HepG2 (cell line): Measurements from ENCODE around the gene PRUNE1. TPM values are rescaled to one million over a fixed set of nuclear protein-coding genes. Genes with fewer than 3 reads are reported as not detected.

ENCODE experiments used
- ATRX ChIP-seq: sonication (generic); formaldehyde crosslinking; IDR thresholded peaks from 2 replicates; pipeline ENCODE4 v1.4.0; 2020; ENCODE audit warnings: missing genetic modification reagents, borderline replicate concordance
- BHLHE40 ChIP-seq: IDR thresholded peaks from 2 replicates; pipeline ENCODE4 v1.6.1; 2011; ENCODE audit warnings: low read length, improper control_type of control experiment
- JDP2 ChIP-seq: sonication (generic); formaldehyde crosslinking; IDR thresholded peaks from 2 replicates; pipeline ENCODE4 v1.8.1; 2022; ENCODE audit warnings: missing genetic modification reagents, borderline replicate concordance
- POLR2AphosphoS2 ChIP-seq: IDR thresholded peaks from 2 replicates; pipeline ENCODE4 v1.6.1; 2011; ENCODE audit warnings: low read depth, low read length, improper control_type of control experiment
- RXRB ChIP-seq: IDR thresholded peaks from 2 replicates; pipeline ENCODE4 v1.6.1; 2016; ENCODE audit warnings: borderline replicate concordance, missing genetic modification reagents, missing compliant biosample characterization
- SMAD3 ChIP-seq: sonication (generic); formaldehyde crosslinking; IDR thresholded peaks from 2 replicates; pipeline ENCODE4 v1.4.0; 2020; ENCODE audit warnings: missing genetic modification reagents
- SMARCE1 ChIP-seq: fragments of 450-650 bp; IDR thresholded peaks from 2 replicates; pipeline ENCODE4 v1.6.1; 2017; ENCODE audit warnings: borderline replicate concordance
- XRCC5 ChIP-seq: fragments of 200-400 bp; formaldehyde crosslinking; optimal IDR thresholded peaks from 2 replicates; pipeline ENCODE3; 2017; ENCODE audit warnings: mild to moderate bottlenecking, low read length
- YY1 ChIP-seq: IDR thresholded peaks from 2 replicates; pipeline ENCODE4 v1.6.1; 2011; ENCODE audit warnings: low read length, low read depth, moderate library complexity, mild to moderate bottlenecking; ENCODE audit not compliant: insufficient read depth, insufficient replicate concordance
- ZC3H4 ChIP-seq: sonication (generic); formaldehyde crosslinking; IDR thresholded peaks from 2 replicates; pipeline ENCODE4 v1.4.0; 2020; ENCODE audit warnings: missing genetic modification reagents, borderline replicate concordance
- ZFX ChIP-seq: sonication (generic); formaldehyde crosslinking; IDR thresholded peaks from 2 replicates; pipeline ENCODE4 v1.4.0; 2020; ENCODE audit warnings: mild to moderate bottlenecking, low read depth, missing genetic modification reagents, moderate library complexity
- ZNF101 ChIP-seq: sonication (generic); formaldehyde crosslinking; IDR thresholded peaks from 2 replicates; pipeline ENCODE4 v1.4.0; 2020; ENCODE audit warnings: mild to moderate bottlenecking, low read depth, missing genetic modification reagents, borderline replicate concordance
- ZNF326 ChIP-seq: sonication (generic); formaldehyde crosslinking; IDR thresholded peaks from 2 replicates; pipeline ENCODE4 v1.4.0; 2020; ENCODE audit warnings: missing genetic modification reagents, borderline replicate concordance
- ZNF460 ChIP-seq: sonication (generic); formaldehyde crosslinking; IDR thresholded peaks from 2 replicates; pipeline ENCODE4 v1.5.1; 2020; ENCODE audit warnings: missing genetic modification reagents, mild to moderate bottlenecking, borderline replicate concordance
- ZNF546 ChIP-seq: sonication (generic); formaldehyde crosslinking; conservative IDR thresholded peaks from 2 replicates; pipeline ENCODE4 v1.8.1; 2023; ENCODE audit warnings: mild to moderate bottlenecking, missing genetic modification reagents
- polyA plus RNA-seq, 8 experiments: library from polyadenylated mRNA; depleted of rRNA in 3 of 8; stranded (reverse) in 7 of 8; unstranded in 1 of 8; fragments of >200 nt; fragmentation: Illumina TruSeq in 4 of 8; extraction: Trizol in 4 of 8; gene quantifications; 2 replicates each; pipeline versions ENCODE4 v1.2.1 to v1.2.3, GENCODE V29; 2011 to 2016; ENCODE audit warnings: low read depth in 4 of 8, missing spikeins in 1 of 8, mixed read lengths in 1 of 8; ENCODE audit not compliant: insufficient read depth in 1 of 8
- total RNA-seq, 5 experiments: library from RNA; depleted of rRNA; stranded (reverse); fragments of >200 nt; fragmentation: Illumina TruSeq; extraction: Trizol; gene quantifications; 2 replicates each; pipeline ENCODE4 v1.2.3, GENCODE V29; 2016; ENCODE audit warnings: low read depth in 1 of 5
- TF ChIP-seq, protein P1 (sequence below): sonication (generic); formaldehyde crosslinking; conservative IDR thresholded peaks from 2 replicates; pipeline ENCODE4 v1.4.0; 2020; ENCODE audit warnings: missing genetic modification reagents
- TF ChIP-seq, protein P2 (sequence below): sonication (generic); formaldehyde crosslinking; IDR thresholded peaks from 2 replicates; pipeline ENCODE4 v1.4.0; 2020; ENCODE audit warnings: missing genetic modification reagents
- TF ChIP-seq, protein P3 (sequence below): sonication (generic); formaldehyde crosslinking; conservative IDR thresholded peaks from 2 replicates; pipeline ENCODE4 v1.4.0; 2020; ENCODE audit warnings: missing genetic modification reagents
- TF ChIP-seq, protein P4 (sequence below): IDR thresholded peaks from 2 replicates; pipeline ENCODE4 v1.6.1; 2016; ENCODE audit warnings: control low read depth
- TF ChIP-seq, protein P5 (sequence below): sonication (generic); formaldehyde crosslinking; IDR thresholded peaks from 2 replicates; pipeline ENCODE4 v1.4.0; 2020; ENCODE audit warnings: missing genetic modification reagents

PRUNE1 gene
- total and polyA plus RNA-seq, 2 of the 13 experiments (the other 11 are each of a cell fraction or from before 2014, with no cell fraction given): 19.0 to 31.9 TPM

DNA sequence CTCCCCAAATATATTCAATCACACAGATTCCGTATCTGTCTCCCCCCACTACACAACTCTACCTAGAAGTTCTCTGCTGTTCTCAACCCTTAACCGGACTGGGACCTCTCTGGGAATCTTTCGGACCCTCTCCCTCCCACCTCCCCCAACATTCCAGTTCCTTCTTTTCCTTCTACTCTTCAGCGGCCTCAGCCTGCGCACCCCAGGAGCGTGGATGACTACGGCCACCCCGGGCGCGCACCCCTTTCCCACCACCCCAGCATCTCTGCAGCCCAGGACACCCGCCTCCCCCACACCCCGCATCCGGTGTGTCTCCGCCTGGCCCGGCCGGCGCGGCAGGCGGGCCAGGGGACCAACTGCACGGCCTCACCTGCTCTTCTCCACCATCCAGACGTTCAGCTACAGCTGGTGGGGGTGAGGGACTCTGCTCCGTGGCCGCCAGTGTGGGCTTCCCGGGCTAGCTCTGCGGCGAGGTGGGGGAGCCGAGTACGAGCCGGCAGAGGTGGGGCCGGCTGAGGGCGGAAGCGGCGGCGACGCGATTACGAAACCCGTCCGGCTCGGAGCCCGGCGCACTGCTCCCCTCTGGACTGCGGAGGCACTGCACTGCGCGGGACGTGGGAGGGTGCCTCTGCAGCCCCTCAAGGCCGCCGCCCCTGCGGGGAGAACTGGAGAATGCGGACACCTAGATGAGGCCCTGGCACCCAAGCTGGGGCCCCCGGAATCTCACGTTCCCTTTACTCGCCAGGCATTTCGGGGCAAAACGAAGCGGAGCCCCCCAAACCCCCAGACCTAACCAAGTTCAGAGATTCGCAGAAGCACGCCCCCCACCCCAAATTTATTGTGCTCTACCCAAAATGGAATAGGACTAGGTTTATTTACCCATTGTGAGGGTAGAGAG is 51.1 kb downstream of the PRUNE1 start, which contains the start of gene CDC42SE1 (continued):
- TF ChIP-seq ZFX (CRISPR knock-in tag) (peak; percentile 81), XRCC5 (peak; percentile 93), ZC3H4 (no peak), SMARCE1 (no peak), RXRB (CRISPR knock-in tag) (peak; percentile 69; the same call in 1 of the 2 replicates), ATRX (CRISPR knock-in tag) (no peak), YY1 (peak; percentile 40), ZNF326 (CRISPR knock-in tag) (no peak), ZNF101 (CRISPR knock-in tag) (no peak), JDP2 (CRISPR knock-in tag) (no peak), ZNF460 (CRISPR knock-in tag) (no peak; the same call in 1 of the 2 replicates), SMAD3 (peak; percentile 51; the same call in 1 of the 2 replicates), ZNF546 (no peak), BHLHE40 (no peak), POLR2AphosphoS2 (no peak)
- TF ChIP-seq, protein P1, sequence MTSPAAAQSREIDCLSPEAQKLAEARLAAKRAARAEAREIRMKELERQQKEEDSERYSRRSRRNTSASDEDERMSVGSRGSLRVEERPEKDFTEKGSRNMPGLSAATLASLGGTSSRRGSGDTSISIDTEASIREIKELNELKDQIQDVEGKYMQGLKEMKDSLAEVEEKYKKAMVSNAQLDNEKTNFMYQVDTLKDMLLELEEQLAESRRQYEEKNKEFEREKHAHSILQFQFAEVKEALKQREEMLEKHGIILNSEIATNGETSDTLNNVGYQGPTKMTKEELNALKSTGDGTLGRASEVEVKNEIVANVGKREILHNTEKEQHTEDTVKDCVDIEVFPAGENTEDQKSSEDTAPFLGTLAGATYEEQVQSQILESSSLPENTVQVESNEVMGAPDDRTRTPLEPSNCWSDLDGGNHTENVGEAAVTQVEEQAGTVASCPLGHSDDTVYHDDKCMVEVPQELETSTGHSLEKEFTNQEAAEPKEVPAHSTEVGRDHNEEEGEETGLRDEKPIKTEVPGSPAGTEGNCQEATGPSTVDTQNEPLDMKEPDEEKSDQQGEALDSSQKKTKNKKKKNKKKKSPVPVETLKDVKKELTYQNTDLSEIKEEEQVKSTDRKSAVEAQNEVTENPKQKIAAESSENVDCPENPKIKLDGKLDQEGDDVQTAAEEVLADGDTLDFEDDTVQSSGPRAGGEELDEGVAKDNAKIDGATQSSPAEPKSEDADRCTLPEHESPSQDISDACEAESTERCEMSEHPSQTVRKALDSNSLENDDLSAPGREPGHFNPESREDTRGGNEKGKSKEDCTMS (CRISPR knock-in tag): no peak
- TF ChIP-seq, protein P2, sequence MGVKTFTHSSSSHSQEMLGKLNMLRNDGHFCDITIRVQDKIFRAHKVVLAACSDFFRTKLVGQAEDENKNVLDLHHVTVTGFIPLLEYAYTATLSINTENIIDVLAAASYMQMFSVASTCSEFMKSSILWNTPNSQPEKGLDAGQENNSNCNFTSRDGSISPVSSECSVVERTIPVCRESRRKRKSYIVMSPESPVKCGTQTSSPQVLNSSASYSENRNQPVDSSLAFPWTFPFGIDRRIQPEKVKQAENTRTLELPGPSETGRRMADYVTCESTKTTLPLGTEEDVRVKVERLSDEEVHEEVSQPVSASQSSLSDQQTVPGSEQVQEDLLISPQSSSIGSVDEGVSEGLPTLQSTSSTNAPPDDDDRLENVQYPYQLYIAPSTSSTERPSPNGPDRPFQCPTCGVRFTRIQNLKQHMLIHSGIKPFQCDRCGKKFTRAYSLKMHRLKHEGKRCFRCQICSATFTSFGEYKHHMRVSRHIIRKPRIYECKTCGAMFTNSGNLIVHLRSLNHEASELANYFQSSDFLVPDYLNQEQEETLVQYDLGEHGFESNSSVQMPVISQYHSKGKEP (CRISPR knock-in tag): no peak
- TF ChIP-seq, protein P3, sequence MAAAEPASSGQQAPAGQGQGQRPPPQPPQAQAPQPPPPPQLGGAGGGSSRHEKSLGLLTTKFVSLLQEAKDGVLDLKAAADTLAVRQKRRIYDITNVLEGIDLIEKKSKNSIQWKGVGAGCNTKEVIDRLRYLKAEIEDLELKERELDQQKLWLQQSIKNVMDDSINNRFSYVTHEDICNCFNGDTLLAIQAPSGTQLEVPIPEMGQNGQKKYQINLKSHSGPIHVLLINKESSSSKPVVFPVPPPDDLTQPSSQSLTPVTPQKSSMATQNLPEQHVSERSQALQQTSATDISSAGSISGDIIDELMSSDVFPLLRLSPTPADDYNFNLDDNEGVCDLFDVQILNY (CRISPR knock-in tag): no peak
- TF ChIP-seq, protein P4, sequence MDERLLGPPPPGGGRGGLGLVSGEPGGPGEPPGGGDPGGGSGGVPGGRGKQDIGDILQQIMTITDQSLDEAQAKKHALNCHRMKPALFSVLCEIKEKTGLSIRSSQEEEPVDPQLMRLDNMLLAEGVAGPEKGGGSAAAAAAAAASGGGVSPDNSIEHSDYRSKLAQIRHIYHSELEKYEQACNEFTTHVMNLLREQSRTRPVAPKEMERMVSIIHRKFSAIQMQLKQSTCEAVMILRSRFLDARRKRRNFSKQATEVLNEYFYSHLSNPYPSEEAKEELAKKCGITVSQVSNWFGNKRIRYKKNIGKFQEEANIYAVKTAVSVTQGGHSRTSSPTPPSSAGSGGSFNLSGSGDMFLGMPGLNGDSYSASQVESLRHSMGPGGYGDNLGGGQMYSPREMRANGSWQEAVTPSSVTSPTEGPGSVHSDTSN (CRISPR knock-in tag): no peak
- TF ChIP-seq, protein P5, sequence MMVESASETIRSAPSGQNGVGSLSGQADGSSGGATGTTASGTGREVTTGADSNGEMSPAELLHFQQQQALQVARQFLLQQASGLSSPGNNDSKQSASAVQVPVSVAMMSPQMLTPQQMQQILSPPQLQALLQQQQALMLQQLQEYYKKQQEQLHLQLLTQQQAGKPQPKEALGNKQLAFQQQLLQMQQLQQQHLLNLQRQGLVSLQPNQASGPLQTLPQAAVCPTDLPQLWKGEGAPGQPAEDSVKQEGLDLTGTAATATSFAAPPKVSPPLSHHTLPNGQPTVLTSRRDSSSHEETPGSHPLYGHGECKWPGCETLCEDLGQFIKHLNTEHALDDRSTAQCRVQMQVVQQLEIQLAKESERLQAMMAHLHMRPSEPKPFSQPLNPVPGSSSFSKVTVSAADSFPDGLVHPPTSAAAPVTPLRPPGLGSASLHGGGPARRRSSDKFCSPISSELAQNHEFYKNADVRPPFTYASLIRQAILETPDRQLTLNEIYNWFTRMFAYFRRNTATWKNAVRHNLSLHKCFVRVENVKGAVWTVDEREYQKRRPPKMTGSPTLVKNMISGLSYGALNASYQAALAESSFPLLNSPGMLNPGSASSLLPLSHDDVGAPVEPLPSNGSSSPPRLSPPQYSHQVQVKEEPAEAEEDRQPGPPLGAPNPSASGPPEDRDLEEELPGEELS (CRISPR knock-in tag): peak; percentile 40; the same call in 1 of the 2 replicates
